Duodenal mucosa (tissue), 2 donors: Measurements from ENCODE around the gene DRD1.

Experiments
- H3K27ac ChIP-seq: one replicate; pipeline ENCODE4 v1.7.0; 2013; ENCODE audit warnings: low read depth, low read length
- H3K27me3 ChIP-seq, 2 donors: one replicate each; pipeline ENCODE4 v1.7.0; 2013; ENCODE audit warnings: low read length in 2 of 2, control low read depth in 1 of 2; ENCODE audit not compliant: insufficient read depth in 2 of 2, control insufficient read depth in 1 of 2
- H3K36me3 ChIP-seq, 2 donors: one replicate each; pipeline ENCODE4 v1.7.0; 2013; ENCODE audit warnings: low read length in 2 of 2, control low read depth in 1 of 2; ENCODE audit not compliant: insufficient read depth in 2 of 2, control insufficient read depth in 1 of 2
- H3K4me1 ChIP-seq, 2 donors: one replicate each; pipeline ENCODE4 v1.7.0; 2013; ENCODE audit warnings: low read length in 2 of 2, control low read depth in 1 of 2; ENCODE audit not compliant: insufficient read depth in 2 of 2, control insufficient read depth in 1 of 2
- H3K4me3 ChIP-seq, 2 donors: one replicate each; pipeline ENCODE4 v1.7.0; 2013; ENCODE audit warnings: low read length in 2 of 2, low read depth in 1 of 2
- H3K9ac ChIP-seq, 2 donors: one replicate each; pipeline ENCODE4 v1.7.0; 2013; ENCODE audit warnings: low read length in 2 of 2, low read depth in 1 of 2
- H3K9me3 ChIP-seq, 2 donors: one replicate each; pipeline ENCODE4 v1.7.0; 2013; ENCODE audit warnings: low read length in 2 of 2, control low read depth in 1 of 2; ENCODE audit not compliant: control insufficient read depth in 1 of 2

Gene DRD1

GRCh38 chr5:175479125-175479881 is 35.3 kb upstream of the DRD1 start:
- Histone ChIP-seq H3K36me3 (peaks cover 4 to 7% of the 10 kb centered on the region in 2 donors), H3K4me3 (peak overlapping the region; percentile 95), H3K9ac (peak overlapping the region; percentile 85 to 94), H3K9me3 (no peaks in the 10 kb centered on the region), H3K4me1 (peaks cover 19 to 20% of the 10 kb centered on the region in 2 donors), H3K27ac (peak overlapping the region; percentile 37), H3K27me3 (no peaks in the 10 kb centered on the region)

- peak within 1 kb of the TSS; percentile 85 to 94 for H3K9ac ChIP-seq
- H3K27me3 ChIP-seq = no peaks in the 10 kb centered on the region
- peak within 1 kb of the TSS; percentile 37 for H3K27ac ChIP-seq
- H3K36me3 ChIP-seq = peaks cover 2 to 4% of the 10 kb centered on the region in 2 donors
- no peaks in the 10 kb centered on the region for H3K9me3 ChIP-seq
- H3K4me1 ChIP-seq = peaks cover 19 to 20% of the 10 kb centered on the region in 2 donors
- peak within 1 kb of the TSS; percentile 95 for H3K4me3 ChIP-seq
Observed at GRCh38 chr5:175478384-175479124, 34.6 kb upstream of the DRD1 start, which contains the start of gene SFXN1. TSS of gene SFXN1 (plus strand) at chr5:175478560. CDS start at chr5:175492104, 13,544 bp downstream.

GRCh38 chr5:175478008-175478383 is 34.0 kb upstream of the DRD1 start:
- H3K9ac ChIP-seq = peak overlapping the region in 1 of 2 donors; percentile 85
- H3K4me1 ChIP-seq = peaks cover 19 to 20% of the 10 kb centered on the region in 2 donors
- peak overlapping the region; percentile 95 for H3K4me3 ChIP-seq
- no peaks in the 10 kb centered on the region for H3K9me3 ChIP-seq
- peaks cover 0 to 4% of the 10 kb centered on the region in 2 donors for H3K36me3 ChIP-seq
- no peak overlapping the region for H3K27ac ChIP-seq
- no peaks in the 10 kb centered on the region for H3K27me3 ChIP-seq

- H3K27me3 ChIP-seq = no peaks in the 10 kb centered on the region
- H3K27ac ChIP-seq = no peak overlapping the region
- H3K9me3 ChIP-seq = no peaks in the 10 kb centered on the region
- H3K36me3 ChIP-seq = peaks cover 0 to 4% of the 10 kb centered on the region in 2 donors
- peaks cover 19 to 20% of the 10 kb centered on the region in 2 donors for H3K4me1 ChIP-seq
- no peak overlapping the region for H3K9ac ChIP-seq
- H3K4me3 ChIP-seq = no peak overlapping the region
Observed at GRCh38 chr5:175477440-175477839, 33.5 kb upstream of the DRD1 start.

- no peaks in the 10 kb centered on the region for H3K9me3 ChIP-seq
- no peak overlapping the region for H3K4me3 ChIP-seq
- H3K27ac ChIP-seq = no peak overlapping the region
Observed at GRCh38 chr5:175475248-175475647, 31.3 kb upstream of the DRD1 start.

GRCh38 chr5:175472378-175472777 is 28.4 kb upstream of the DRD1 start:
- H3K9me3 ChIP-seq = no peaks in the 10 kb centered on the region
- H3K27me3 ChIP-seq = peaks cover 2 to 5% of the 10 kb centered on the region in 2 donors
- H3K9ac ChIP-seq = no peak overlapping the region
- H3K4me3 ChIP-seq = no peak overlapping the region
- H3K4me1 ChIP-seq = no peaks in the 10 kb centered on the region
- H3K27ac ChIP-seq = no peak overlapping the region
- H3K36me3 ChIP-seq = no peaks in the 10 kb centered on the region

More at GRCh38 chr5:175475248-175475647, 31.3 kb upstream of the DRD1 start:
- peaks cover 15 to 16% of the 10 kb centered on the region in 2 donors for H3K4me1 ChIP-seq
- no peaks in the 10 kb centered on the region for H3K27me3 ChIP-seq
- no peaks in the 10 kb centered on the region for H3K36me3 ChIP-seq
- no peak overlapping the region for H3K9ac ChIP-seq

- Histone ChIP-seq H3K27ac (no peak overlapping the region), H3K27me3 (peaks cover 2 to 7% of the 10 kb centered on the region in 2 donors), H3K4me3 (no peak overlapping the region), H3K4me1 (no peaks in the 10 kb centered on the region), H3K9me3 (no peaks in the 10 kb centered on the region), H3K9ac (no peak overlapping the region), H3K36me3 (no peaks in the 10 kb centered on the region)
Observed at GRCh38 chr5:175471628-175472027, 27.6 kb upstream of the DRD1 start.

- Histone ChIP-seq H3K27ac (no peak overlapping the region), H3K36me3 (no peaks in the 10 kb centered on the region), H3K4me3 (no peak overlapping the region), H3K27me3 (peaks cover 2 to 11% of the 10 kb centered on the region in 2 donors), H3K9ac (no peak overlapping the region), H3K4me1 (no peaks in the 10 kb centered on the region), H3K9me3 (no peaks in the 10 kb centered on the region)
Observed at GRCh38 chr5:175471196-175471595, 27.2 kb upstream of the DRD1 start.

- no peak overlapping the region for H3K4me3 ChIP-seq
Observed at GRCh38 chr5:175470781-175471180, 26.8 kb upstream of the DRD1 start.

GRCh38 chr5:175469916-175470315 is 25.9 kb upstream of the DRD1 start:
- H3K27me3 ChIP-seq = peaks cover 2 to 12% of the 10 kb centered on the region in 2 donors
- H3K27ac ChIP-seq = no peak overlapping the region
- H3K9ac ChIP-seq = no peak overlapping the region
- H3K4me1 ChIP-seq = no peaks in the 10 kb centered on the region
- H3K4me3 ChIP-seq = no peak overlapping the region
- no peaks in the 10 kb centered on the region for H3K9me3 ChIP-seq
- no peaks in the 10 kb centered on the region for H3K36me3 ChIP-seq

More at GRCh38 chr5:175470781-175471180, 26.8 kb upstream of the DRD1 start:
- Histone ChIP-seq H3K9me3 (no peaks in the 10 kb centered on the region), H3K36me3 (no peaks in the 10 kb centered on the region), H3K4me1 (no peaks in the 10 kb centered on the region), H3K27me3 (peaks cover 2 to 12% of the 10 kb centered on the region in 2 donors), H3K9ac (no peak overlapping the region), H3K27ac (no peak overlapping the region)
